ENCODE results near the gene ARHGEF2.
A peak's percentile ranks its signal among the peaks of the same experiment; 100 is the strongest.
"Not testable (repeated sequence)": the region's sequence is repeated elsewhere in the genome, so short reads cannot be mapped to it uniquely, and the experiment has no call there.

ARHGEF2 gene

GRCh38 chr1:155990005-155990739 lies 11.8 kb upstream of the ARHGEF2 start:
- DNase-seq, result no peak

- DNase-seq, result peak; percentile 89
Observed at GRCh38 chr1:155989242-155990004, 11.1 kb upstream of the ARHGEF2 start.

- not testable (repeated sequence) for DNase-seq
Observed at GRCh38 chr1:155984903-155985645, 6.7 kb upstream of the ARHGEF2 start.

GRCh38 chr1:155984341-155984740 lies 6.0 kb upstream of the ARHGEF2 start:
- no peak for DNase-seq

GRCh38 chr1:155983191-155984024 lies 5.1 kb upstream of the ARHGEF2 start:
- DNase-seq, result no peak

GRCh38 chr1:155982106-155982505 lies 3.8 kb upstream of the ARHGEF2 start:
- DNase-seq, result no peak

- DNase-seq, result peak; percentile 63
Observed at GRCh38 chr1:155981266-155982088, 3.1 kb upstream of the ARHGEF2 start.

- no peak for DNase-seq
Observed at GRCh38 chr1:155979597-155980343, 1.4 kb upstream of the ARHGEF2 start.

GRCh38 chr1:155978973-155979429 lies 654 bp upstream of the ARHGEF2 start:
- peak; percentile 35 for DNase-seq

GRCh38 chr1:155977690-155978324 lies 540 bp downstream of the ARHGEF2 start:
- peak; percentile 58 for DNase-seq

GRCh38 chr1:155976913-155977689 lies 1.2 kb downstream of the ARHGEF2 start:
- no peak for DNase-seq

GRCh38 chr1:155976062-155976912 lies 2.1 kb downstream of the ARHGEF2 start:
- peak; percentile 76 for DNase-seq

GRCh38 chr1:155975375-155976061 lies 2.8 kb downstream of the ARHGEF2 start:
- DNase-seq, result no peak

- no peak for DNase-seq
Observed at GRCh38 chr1:155974208-155975115, 3.9 kb downstream of the ARHGEF2 start.

GRCh38 chr1:155973723-155974122 lies 4.6 kb downstream of the ARHGEF2 start:
- no peak for DNase-seq

- DNase-seq, result no peak
Observed at GRCh38 chr1:155971910-155972809, 6.2 kb downstream of the ARHGEF2 start.
